Tibial nerve (tissue), 4 donors: Measurements from ENCODE around the gene DHRS9.

Experiments used
- EP300 ChIP-seq, 2 donors: sonication (generic); formaldehyde crosslinking; IDR thresholded peaks; one replicate each; pipeline ENCODE4 v1.6.1; 2017; ENCODE audit warnings: antibody characterized with exemption in 2 of 2, mild to moderate bottlenecking in 1 of 2
- POLR2A ChIP-seq, 2 donors: fragments of 450-650 bp; IDR thresholded peaks; one replicate each; pipeline ENCODE4 v1.6.1; 2017; ENCODE audit warnings: antibody characterized with exemption in 2 of 2, mild to moderate bottlenecking in 2 of 2, moderate library complexity in 2 of 2
- TF ChIP-seq, protein P1 (sequence below), 5 experiments: fragments of 200-600 bp in 3 of 5; fragments of 450-650 bp in 2 of 5; sonication (generic) in 3 of 5; IDR thresholded peaks; one replicate each; pipeline ENCODE4 v1.5.1; 2016 to 2019; ENCODE audit warnings: antibody characterized with exemption in 5 of 5, mild to moderate bottlenecking in 3 of 5, moderate library complexity in 2 of 5

GRCh38 chr2:169042856-169043255 lies 26.5 kb upstream of the DHRS9 start:
- TF ChIP-seq, protein P1, sequence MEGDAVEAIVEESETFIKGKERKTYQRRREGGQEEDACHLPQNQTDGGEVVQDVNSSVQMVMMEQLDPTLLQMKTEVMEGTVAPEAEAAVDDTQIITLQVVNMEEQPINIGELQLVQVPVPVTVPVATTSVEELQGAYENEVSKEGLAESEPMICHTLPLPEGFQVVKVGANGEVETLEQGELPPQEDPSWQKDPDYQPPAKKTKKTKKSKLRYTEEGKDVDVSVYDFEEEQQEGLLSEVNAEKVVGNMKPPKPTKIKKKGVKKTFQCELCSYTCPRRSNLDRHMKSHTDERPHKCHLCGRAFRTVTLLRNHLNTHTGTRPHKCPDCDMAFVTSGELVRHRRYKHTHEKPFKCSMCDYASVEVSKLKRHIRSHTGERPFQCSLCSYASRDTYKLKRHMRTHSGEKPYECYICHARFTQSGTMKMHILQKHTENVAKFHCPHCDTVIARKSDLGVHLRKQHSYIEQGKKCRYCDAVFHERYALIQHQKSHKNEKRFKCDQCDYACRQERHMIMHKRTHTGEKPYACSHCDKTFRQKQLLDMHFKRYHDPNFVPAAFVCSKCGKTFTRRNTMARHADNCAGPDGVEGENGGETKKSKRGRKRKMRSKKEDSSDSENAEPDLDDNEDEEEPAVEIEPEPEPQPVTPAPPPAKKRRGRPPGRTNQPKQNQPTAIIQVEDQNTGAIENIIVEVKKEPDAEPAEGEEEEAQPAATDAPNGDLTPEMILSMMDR (IDR thresholded peaks at IDR 0.05) = no peak
- TF ChIP-seq POLR2A (IDR thresholded peaks at IDR 0.05) (no peak), EP300 (IDR thresholded peaks at IDR 0.05) (no peak)
